Right renal pelvis (tissue), 4 donors: Measurements from ENCODE around the gene RSPH3. TPM values are rescaled to one million over a fixed set of nuclear protein-coding genes. Genes with fewer than 3 reads are reported as not detected.
A peak's percentile ranks its signal among the peaks of the same experiment; 100 is the strongest.
"Not testable (repeated sequence)": the region's sequence is repeated elsewhere in the genome, so short reads cannot be mapped to it uniquely, and the experiment has no call there.

Source experiments
- DNase-seq, 4 donors: peaks; one replicate each; pipeline ENCODE4 v3.0.0-alpha.2; 2013; ENCODE audit warnings: low read depth in 4 of 4, low spot score in 3 of 4, missing footprints in 1 of 4
- polyA plus RNA-seq, 4 donors: library from polyadenylated mRNA; unstranded; fragments of 120-200 nt; gene quantifications; one replicate each; pipeline ENCODE4 v1.2.1, GENCODE V29; 2013; ENCODE audit not compliant: insufficient read length in 4 of 4

The RSPH3 gene
- polyA plus RNA-seq, 4 donors: 14.4 to 16.3 (median 15.4) TPM

GRCh38 chr6:158978757-158979156 is 21.2 kb downstream of the RSPH3 start:
- no peak for DNase-seq

- DNase-seq: no peak
These were observed 22.6 kb downstream of the RSPH3 start for GRCh38 chr6:158977382-158977781.

GRCh38 chr6:158972241-158973233 is 27.5 kb downstream of the RSPH3 start:
- DNase-seq: peak; percentile 16 to 35 (median 20)

- no peak for DNase-seq
These were observed 29.2 kb downstream of the RSPH3 start for GRCh38 chr6:158970640-158971275.

GRCh38 chr6:158969148-158969547 is 30.9 kb downstream of the RSPH3 start:
- no peak for DNase-seq

- no peak for DNase-seq
These were observed 36.8 kb downstream of the RSPH3 start for GRCh38 chr6:158963020-158963808.

- DNase-seq: no peak
These were observed 37.6 kb downstream of the RSPH3 start for GRCh38 chr6:158962371-158962770.

- no peak for DNase-seq
These were observed 40.0 kb downstream of the RSPH3 start for GRCh38 chr6:158960026-158960425.

GRCh38 chr6:158959552-158959951 is 40.5 kb downstream of the RSPH3 start:
- no peak for DNase-seq

- DNase-seq: no peak
These were observed 41.3 kb downstream of the RSPH3 start for GRCh38 chr6:158958504-158959386.

GRCh38 chr6:158955255-158955654 is 44.7 kb downstream of the RSPH3 start:
- DNase-seq: no peak

- no peak for DNase-seq
These were observed 45.2 kb downstream of the RSPH3 start for GRCh38 chr6:158954753-158955152.

GRCh38 chr6:158952011-158952410 is 48.0 kb downstream of the RSPH3 start:
- not testable (repeated sequence) for DNase-seq

- not testable (repeated sequence) for DNase-seq
These were observed 48.4 kb downstream of the RSPH3 start for GRCh38 chr6:158951565-158951964.

GRCh38 chr6:158947284-158947683 is 52.7 kb downstream of the RSPH3 start:
- DNase-seq: no peak

- DNase-seq: no peak
These were observed 56.5 kb downstream of the RSPH3 start for GRCh38 chr6:158943380-158944032.

GRCh38 chr6:158942349-158942748 is 57.7 kb downstream of the RSPH3 start:
- no peak for DNase-seq

- DNase-seq: no peak
These were observed 58.8 kb downstream of the RSPH3 start for GRCh38 chr6:158941246-158941645.
